Coronary artery (tissue), 2 donors: ENCODE measurements around the gene SLC7A5.
"Not testable (repeated sequence)": the region's sequence is repeated elsewhere in the genome, so short reads cannot be mapped to it uniquely, and the experiment has no call there.

ENCODE experiments used
- DNase-seq: peaks from one replicate; pipeline ENCODE4 v3.0.0-alpha.2; 2017; ENCODE audit warnings: low spot score
- H3K27ac ChIP-seq, 2 donors: fragments of 200-600 bp; sonication (generic); one replicate each; pipeline ENCODE4 v1.5.1; 2016 to 2019
- H3K4me3 ChIP-seq: fragments of 200-600 bp; sonication (generic); 2 replicates; pipeline ENCODE4 v1.5.1; 2016; ENCODE audit warnings: mild to moderate bottlenecking, moderate library complexity
- TF ChIP-seq, protein P1 (sequence below): fragments of 200-600 bp; sonication (generic); IDR thresholded peaks from one replicate; pipeline ENCODE4 v1.5.1; 2019; ENCODE audit warnings: antibody characterized with exemption

Gene SLC7A5

GRCh38 chr16:87829988-87830672 lies 39.2 kb downstream of the SLC7A5 start:
- TF ChIP-seq, protein P1, sequence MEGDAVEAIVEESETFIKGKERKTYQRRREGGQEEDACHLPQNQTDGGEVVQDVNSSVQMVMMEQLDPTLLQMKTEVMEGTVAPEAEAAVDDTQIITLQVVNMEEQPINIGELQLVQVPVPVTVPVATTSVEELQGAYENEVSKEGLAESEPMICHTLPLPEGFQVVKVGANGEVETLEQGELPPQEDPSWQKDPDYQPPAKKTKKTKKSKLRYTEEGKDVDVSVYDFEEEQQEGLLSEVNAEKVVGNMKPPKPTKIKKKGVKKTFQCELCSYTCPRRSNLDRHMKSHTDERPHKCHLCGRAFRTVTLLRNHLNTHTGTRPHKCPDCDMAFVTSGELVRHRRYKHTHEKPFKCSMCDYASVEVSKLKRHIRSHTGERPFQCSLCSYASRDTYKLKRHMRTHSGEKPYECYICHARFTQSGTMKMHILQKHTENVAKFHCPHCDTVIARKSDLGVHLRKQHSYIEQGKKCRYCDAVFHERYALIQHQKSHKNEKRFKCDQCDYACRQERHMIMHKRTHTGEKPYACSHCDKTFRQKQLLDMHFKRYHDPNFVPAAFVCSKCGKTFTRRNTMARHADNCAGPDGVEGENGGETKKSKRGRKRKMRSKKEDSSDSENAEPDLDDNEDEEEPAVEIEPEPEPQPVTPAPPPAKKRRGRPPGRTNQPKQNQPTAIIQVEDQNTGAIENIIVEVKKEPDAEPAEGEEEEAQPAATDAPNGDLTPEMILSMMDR, result no peak
- Histone ChIP-seq H3K27ac (no peak overlapping the region), H3K4me3 (no peak overlapping the region)
- DNase-seq, result no peak

DNA sequence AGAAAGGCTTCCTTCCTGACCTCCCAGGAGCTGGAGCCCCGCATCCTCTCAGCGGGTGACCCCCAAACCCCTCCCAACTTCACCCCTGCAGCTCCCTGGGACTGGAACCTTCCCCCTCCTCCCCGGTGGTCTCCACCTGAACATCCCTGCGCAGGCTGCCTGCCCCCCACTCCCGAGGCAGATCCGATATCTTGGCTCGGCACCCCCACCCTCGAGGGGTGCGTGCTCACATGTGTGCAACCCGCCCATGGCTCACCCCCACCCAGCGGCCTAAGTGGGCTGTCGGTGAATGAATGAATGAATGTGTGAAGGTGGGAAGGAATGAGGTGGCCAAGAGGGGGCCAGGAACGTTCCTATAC lies 39.7 kb downstream of the SLC7A5 start:
- no peak overlapping the region for H3K27ac ChIP-seq
- TF ChIP-seq, protein P1, result no peak
- H3K4me3 ChIP-seq, result no peak overlapping the region
- no peak for DNase-seq

GRCh38 chr16:87828907-87829621 lies 40.2 kb downstream of the SLC7A5 start:
- no peak for DNase-seq
- Histone ChIP-seq H3K4me3 (no peak overlapping the region), H3K27ac (no peak overlapping the region)
- TF ChIP-seq, protein P1, result no peak

DNA sequence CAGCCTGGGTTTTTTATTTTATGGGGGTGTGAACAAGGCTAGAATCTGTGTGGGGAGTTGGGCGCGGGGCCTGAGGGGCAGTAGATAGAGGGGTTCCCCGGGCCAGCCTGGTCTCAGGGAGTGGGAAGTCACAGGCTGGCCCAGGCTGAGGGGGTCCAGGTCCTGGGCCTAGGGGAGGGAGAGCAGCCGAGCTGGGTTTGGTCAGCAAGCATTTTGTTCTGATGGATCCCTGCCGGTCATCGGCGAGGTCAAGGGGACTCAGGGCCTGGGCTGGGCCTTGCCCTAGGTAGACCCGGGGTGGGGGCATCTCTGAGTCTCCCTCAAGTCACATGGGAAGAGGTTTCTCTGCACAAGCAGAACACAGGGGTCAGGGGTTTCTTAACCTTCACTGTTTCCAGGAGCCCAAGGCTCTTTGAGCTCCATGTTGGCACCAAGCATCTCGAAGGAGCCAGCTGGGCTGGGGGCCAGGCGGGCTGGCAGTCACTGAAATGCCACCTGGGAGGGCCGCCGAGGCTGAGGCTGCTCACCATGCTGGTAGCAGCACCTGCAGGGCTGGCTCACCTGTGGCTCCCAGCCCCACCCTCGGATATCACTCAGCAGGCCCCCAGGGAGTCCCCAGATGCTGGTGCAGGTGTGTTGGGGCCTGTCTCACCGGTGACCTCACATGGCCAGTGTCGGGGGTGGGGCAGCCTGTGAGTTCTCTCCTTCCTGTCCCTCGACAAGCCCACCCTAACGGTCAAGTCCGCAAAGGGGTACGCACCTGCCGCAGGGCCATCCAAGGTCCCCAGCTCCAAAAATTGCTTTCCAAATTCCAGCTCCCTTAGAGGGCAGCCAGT lies 41.0 kb downstream of the SLC7A5 start:
- Histone ChIP-seq H3K27ac (no peak overlapping the region), H3K4me3 (no peak overlapping the region)
- TF ChIP-seq, protein P1, result no peak
- no peak for DNase-seq

DNA sequence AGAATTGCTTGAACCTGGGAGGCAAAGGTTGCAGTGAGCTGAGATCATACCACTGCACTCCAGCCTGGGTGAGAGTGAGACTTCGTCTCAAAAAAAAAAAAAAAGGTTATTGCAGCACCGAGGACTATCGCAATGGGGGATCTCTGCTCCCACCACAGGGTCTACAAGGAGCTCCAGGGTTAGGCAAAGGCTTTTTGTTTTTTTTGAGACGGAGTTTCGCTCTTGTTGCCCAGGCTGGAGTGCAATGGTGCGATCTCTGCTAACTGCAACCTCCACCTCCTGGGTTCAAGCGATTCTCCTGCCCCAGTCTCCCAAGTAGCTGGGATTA lies 41.8 kb downstream of the SLC7A5 start:
- DNase-seq, result not testable (repeated sequence)

GRCh38 chr16:87826798-87827587 lies 42.3 kb downstream of the SLC7A5 start:
- no peak for DNase-seq
- no peak overlapping the region for H3K4me3 ChIP-seq
- TF ChIP-seq, protein P1, result no peak
- no peak overlapping the region for H3K27ac ChIP-seq

More for the DNA sequence above, 41.8 kb downstream of the SLC7A5 start:
- not testable (repeated sequence) for H3K4me3 ChIP-seq, H3K27ac ChIP-seq

GRCh38 chr16:87826407-87826797 lies 42.9 kb downstream of the SLC7A5 start:
- DNase-seq, H3K27ac ChIP-seq, H3K4me3 ChIP-seq: not testable (repeated sequence)

- not testable (repeated sequence) for H3K4me3 ChIP-seq, DNase-seq
Measured at GRCh38 chr16:87825842-87826120, 43.5 kb downstream of the SLC7A5 start.

More at GRCh38 chr16:87825842-87826120, 43.5 kb downstream of the SLC7A5 start:
- H3K27ac ChIP-seq, result not testable (repeated sequence)
